Vagina (tissue), 2 donors: Measurements from ENCODE around the gene NXF1.
"Not testable (repeated sequence)": the region's sequence is repeated elsewhere in the genome, so short reads cannot be mapped to it uniquely, and the experiment has no call there.

ENCODE experiments used
- CTCF ChIP-seq, 3 experiments: fragments of 450-650 bp in 2 of 3; fragments of 200-600 bp in 1 of 3; sonication (generic) in 1 of 3; IDR thresholded peaks; one replicate each; pipeline ENCODE4 v1.5.1; 2017 to 2019; ENCODE audit warnings: antibody characterized with exemption in 3 of 3, mild to moderate bottlenecking in 2 of 3, moderate library complexity in 2 of 3
- POLR2A ChIP-seq, 2 donors: fragments of 450-650 bp; IDR thresholded peaks; one replicate each; pipeline ENCODE4 v1.6.1; 2017; ENCODE audit warnings: antibody characterized with exemption in 2 of 2, mild to moderate bottlenecking in 2 of 2, moderate library complexity in 2 of 2
- POLR2AphosphoS5 ChIP-seq, 2 donors: sonication (generic); formaldehyde crosslinking; IDR thresholded peaks; one replicate each; pipeline ENCODE4 v1.9.0; 2017; ENCODE audit warnings: antibody characterized with exemption in 2 of 2, mild to moderate bottlenecking in 2 of 2, low read depth in 1 of 2; ENCODE audit not compliant: insufficient read depth in 1 of 2

- TF ChIP-seq POLR2AphosphoS5 (IDR thresholded peaks at IDR 0.05; ENCODE audit: insufficient read depth in 1 of 2, low read depth in 1 of 2); CTCF (IDR thresholded peaks at IDR 0.05); POLR2A (IDR thresholded peaks at IDR 0.05): not testable (repeated sequence)
Observed at GRCh38 chr11:62828130-62828529, 22.9 kb upstream of the NXF1 start.
